Cardiac muscle cell (in vitro differentiated cells and primary cell): ENCODE results near the gene MTFR1L. TPM values are rescaled to one million over a fixed set of nuclear protein-coding genes. Genes with fewer than 3 reads are reported as not detected.
"Not testable (repeated sequence)": the region's sequence is repeated elsewhere in the genome, so short reads cannot be mapped to it uniquely, and the experiment has no call there.

Experiments
- DNase-seq, 2 donors: peaks; one replicate each; pipeline versions ENCODE4 v3.0.0 to v3.0.0-alpha.2; 2010 to 2017; ENCODE audit warnings: low read depth in 1 of 2, low spot score in 1 of 2
- H3K27ac ChIP-seq: fragments of 200-600 bp; sonication (generic); 2 replicates; pipeline ENCODE4 v1.5.1; 2016
- H3K27me3 ChIP-seq: fragments of 200-600 bp; sonication (generic); 2 replicates; pipeline ENCODE4 v1.6.0; 2016; ENCODE audit warnings: control low read depth
- H3K36me3 ChIP-seq: fragments of 200-600 bp; sonication (generic); 2 replicates; pipeline ENCODE4 v1.5.1; 2016; ENCODE audit warnings: control low read depth
- H3K4me1 ChIP-seq: fragments of 200-600 bp; sonication (generic); 2 replicates; pipeline ENCODE4 v1.8.1; 2017; ENCODE audit warnings: low read depth, mild to moderate bottlenecking, mixed run types
- H3K4me3 ChIP-seq: fragments of 200-600 bp; sonication (generic); 2 replicates; pipeline ENCODE4 v1.5.1; 2016; ENCODE audit warnings: mild to moderate bottlenecking
- H3K9me3 ChIP-seq: fragments of 200-600 bp; sonication (generic); 2 replicates; pipeline ENCODE4 v1.5.1; 2017; ENCODE audit warnings: low read depth, mild to moderate bottlenecking, control low read depth
- polyA plus RNA-seq: library from polyadenylated mRNA; unstranded; fragments of >200 nt; fragmentation: Nextera tagmentation; extraction: Ambion mirVana; gene quantifications from 2 replicates; pipeline ENCODE4 v1.2.1, GENCODE V29; 2016
- total RNA-seq: library from RNA; depleted of rRNA; stranded (reverse); fragments of >200 nt; gene quantifications from 2 replicates; pipeline ENCODE4 v1.2.3, GENCODE V29; 2016
- TF ChIP-seq, protein P1 (sequence below): IDR thresholded peaks from 2 replicates; pipeline ENCODE4 v1.5.1; 2012; ENCODE audit warnings: low read depth, mild to moderate bottlenecking, low read length

The MTFR1L gene
- total and polyA plus RNA-seq, 2 experiments from 2014 or later: 158 to 266 TPM

DNA sequence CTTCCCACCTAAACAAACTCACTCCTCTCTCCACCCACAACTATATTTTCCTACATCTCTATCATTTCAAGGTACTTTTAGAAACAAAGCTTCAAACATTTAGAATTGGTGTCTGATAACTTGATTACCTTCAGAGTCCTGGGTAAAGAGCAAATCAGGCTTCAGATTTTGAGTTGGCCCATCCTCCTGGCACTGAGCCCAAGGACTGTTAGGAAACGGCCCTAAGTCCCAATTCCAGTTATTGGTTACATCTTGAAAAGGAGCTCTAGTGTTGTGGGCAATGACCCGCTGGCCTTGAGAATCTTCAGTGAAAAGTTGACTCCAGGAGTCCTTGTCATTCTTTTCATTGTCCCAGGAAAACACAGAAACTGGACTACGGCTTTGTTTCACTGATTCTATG lies 15.1 kb downstream of the MTFR1L start:
- Histone ChIP-seq H3K4me1 (peaks cover 1% of the 10 kb centered on the region), H3K36me3 (peaks cover 39% of the 10 kb centered on the region), H3K27me3 (no peaks in the 10 kb centered on the region), H3K9me3 (no peaks in the 10 kb centered on the region), H3K4me3 (no peak overlapping the region), H3K27ac (peak overlapping the region; percentile 35)
- peak in 1 of 2 donors; percentile 35 for DNase-seq
- TF ChIP-seq, protein P1, sequence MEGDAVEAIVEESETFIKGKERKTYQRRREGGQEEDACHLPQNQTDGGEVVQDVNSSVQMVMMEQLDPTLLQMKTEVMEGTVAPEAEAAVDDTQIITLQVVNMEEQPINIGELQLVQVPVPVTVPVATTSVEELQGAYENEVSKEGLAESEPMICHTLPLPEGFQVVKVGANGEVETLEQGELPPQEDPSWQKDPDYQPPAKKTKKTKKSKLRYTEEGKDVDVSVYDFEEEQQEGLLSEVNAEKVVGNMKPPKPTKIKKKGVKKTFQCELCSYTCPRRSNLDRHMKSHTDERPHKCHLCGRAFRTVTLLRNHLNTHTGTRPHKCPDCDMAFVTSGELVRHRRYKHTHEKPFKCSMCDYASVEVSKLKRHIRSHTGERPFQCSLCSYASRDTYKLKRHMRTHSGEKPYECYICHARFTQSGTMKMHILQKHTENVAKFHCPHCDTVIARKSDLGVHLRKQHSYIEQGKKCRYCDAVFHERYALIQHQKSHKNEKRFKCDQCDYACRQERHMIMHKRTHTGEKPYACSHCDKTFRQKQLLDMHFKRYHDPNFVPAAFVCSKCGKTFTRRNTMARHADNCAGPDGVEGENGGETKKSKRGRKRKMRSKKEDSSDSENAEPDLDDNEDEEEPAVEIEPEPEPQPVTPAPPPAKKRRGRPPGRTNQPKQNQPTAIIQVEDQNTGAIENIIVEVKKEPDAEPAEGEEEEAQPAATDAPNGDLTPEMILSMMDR: no peak

DNA sequence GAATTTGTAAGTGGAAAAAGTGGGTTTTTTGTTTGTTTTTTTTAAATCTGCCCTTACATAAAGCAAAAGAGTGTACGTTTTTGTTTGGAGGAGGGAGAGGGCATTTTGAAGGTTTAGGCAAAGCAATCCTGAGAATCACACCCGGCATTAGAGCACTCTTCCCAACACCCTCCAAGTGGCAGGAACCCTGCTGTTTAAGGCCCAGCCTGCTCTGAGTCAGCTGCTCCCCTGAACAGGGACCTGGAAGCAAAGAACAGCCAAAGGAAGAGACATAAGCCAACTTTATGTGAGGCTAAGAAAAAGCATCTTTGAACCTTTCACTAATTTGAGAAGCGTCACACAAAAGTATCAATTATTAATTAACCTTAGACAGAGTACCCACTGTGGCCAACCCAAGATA lies 16.9 kb downstream of the MTFR1L start:
- Histone ChIP-seq H3K27ac (no peak overlapping the region), H3K27me3 (no peaks in the 10 kb centered on the region), H3K36me3 (peaks cover 22% of the 10 kb centered on the region), H3K9me3 (no peaks in the 10 kb centered on the region), H3K4me3 (no peak overlapping the region), H3K4me1 (no peaks in the 10 kb centered on the region)
- no peak for DNase-seq
- TF ChIP-seq, protein P1: no peak

DNA sequence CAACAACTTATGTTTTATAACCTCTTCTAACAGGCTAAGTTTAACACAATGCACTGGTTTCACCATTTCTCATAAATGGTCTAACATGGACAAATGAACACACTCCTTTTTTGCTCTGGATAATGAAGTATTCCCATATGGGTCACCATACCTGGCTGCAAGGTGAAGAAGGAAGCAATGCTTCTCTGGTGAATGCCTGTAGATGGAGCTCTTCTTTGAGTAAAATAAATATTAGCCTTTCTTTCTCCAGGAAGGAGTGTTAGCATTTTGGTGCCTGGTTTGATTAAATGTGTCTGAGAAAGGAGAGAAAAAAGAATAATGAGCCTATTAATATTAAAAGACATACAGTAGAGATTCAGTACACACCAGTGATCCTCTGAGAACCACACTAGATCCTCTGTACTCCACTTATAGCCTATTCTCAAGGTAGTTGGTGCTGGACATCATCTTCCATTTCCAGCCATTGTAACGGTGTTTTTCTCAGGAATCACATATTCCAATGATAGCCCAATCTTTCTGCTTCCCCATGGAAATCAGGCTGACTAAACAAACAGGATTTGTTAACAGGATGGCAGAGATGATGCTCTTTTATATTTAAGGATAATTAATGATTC lies 17.6 kb downstream of the MTFR1L start:
- peaks cover 15% of the 10 kb centered on the region for H3K36me3 ChIP-seq
- H3K27ac ChIP-seq: peak overlapping the region; percentile 25
- no peak overlapping the region for H3K4me3 ChIP-seq
- peaks cover 5% of the 10 kb centered on the region for H3K4me1 ChIP-seq
- no peaks in the 10 kb centered on the region for H3K27me3 ChIP-seq
- no peaks in the 10 kb centered on the region for H3K9me3 ChIP-seq
- no peak for DNase-seq
- TF ChIP-seq, protein P1: peak; percentile 47

DNA sequence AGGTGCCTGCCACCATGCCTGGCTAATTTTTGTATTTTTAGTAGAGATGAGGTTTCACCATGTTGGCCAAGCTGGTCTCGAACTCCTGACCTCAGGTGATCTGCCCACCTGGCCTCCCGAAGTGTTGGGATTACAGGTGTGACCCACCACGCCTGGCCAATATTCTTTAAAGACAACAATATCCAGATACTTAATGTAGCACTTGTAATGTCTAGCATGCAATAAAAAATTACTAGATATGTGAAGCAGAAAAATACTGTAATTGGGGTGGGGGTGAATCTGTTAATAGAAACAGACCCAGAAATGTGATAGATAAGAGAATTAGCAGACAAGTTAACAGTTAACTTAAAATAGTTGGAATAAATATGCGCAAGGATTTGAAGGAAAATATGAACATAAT lies 20.1 kb downstream of the MTFR1L start:
- H3K4me3 ChIP-seq, DNase-seq, H3K9me3 ChIP-seq, H3K36me3 ChIP-seq, H3K27me3 ChIP-seq, H3K27ac ChIP-seq: not testable (repeated sequence)
- peaks cover 12% of the 10 kb centered on the region for H3K4me1 ChIP-seq

DNA sequence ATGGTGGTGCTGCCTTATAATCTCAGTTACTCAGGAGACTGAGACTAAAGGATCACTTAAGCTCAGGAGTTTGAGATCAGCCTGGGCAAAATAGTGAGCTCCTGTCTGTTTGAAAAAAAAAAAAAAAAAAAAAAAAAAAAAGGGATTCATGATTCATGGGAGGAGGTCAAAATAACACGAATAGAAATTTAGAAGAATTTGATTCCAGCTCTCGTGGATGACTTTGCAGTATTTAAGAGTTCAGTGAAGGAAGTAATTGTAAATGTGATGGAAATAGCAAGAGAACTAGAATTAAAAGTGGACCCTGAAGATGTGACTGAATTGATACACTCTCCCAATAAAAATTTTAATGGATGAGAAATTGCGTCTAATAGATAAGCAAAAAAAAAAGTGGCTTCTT lies 23.7 kb downstream of the MTFR1L start:
- DNase-seq: no peak
- Histone ChIP-seq H3K27ac (no peak overlapping the region), H3K36me3 (no peaks in the 10 kb centered on the region), H3K9me3 (no peaks in the 10 kb centered on the region), H3K27me3 (no peaks in the 10 kb centered on the region), H3K4me3 (no peak overlapping the region), H3K4me1 (peaks cover 19% of the 10 kb centered on the region)
- TF ChIP-seq, protein P1: no peak

DNA sequence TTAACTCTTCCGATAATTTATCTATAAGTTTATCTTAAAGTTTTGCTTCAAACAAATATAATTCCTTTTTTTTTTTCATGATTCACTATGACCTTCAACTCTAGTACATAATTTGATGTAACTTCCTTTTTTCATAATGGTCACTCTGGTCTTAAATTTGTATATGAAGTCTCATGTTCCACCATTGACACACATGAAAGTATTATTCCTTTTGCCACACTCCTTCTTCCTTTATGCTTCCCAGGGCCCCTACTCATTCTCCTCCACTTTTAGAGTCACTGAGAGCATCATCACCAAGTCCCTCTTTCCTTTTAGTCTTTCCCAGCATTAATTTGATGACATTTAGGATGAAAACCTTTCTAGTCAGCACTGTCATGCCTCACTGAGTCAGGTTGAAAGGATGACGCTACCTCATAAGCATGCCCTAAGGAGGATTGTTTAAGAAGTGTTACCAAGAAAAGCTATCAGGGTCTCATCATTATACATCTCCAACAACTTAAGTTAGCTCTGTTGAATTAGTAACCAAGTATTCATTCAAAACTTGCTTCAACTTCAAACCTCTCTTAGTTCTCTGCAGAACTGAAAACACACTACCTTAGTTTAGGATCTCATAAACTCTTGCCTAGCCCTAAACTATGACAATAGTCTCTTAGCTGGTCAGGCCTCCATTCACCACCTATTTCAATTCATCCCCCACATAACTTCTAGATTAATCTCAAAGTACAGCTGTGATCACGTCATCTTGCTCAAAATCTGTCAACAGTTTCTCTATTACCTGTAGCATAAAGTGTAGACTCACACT lies 25.0 kb downstream of the MTFR1L start:
- Histone ChIP-seq H3K27me3 (no peaks in the 10 kb centered on the region), H3K27ac (no peak overlapping the region), H3K9me3 (no peaks in the 10 kb centered on the region), H3K4me1 (peaks cover 23% of the 10 kb centered on the region), H3K4me3 (no peak overlapping the region), H3K36me3 (no peaks in the 10 kb centered on the region)
- no peak for DNase-seq
- TF ChIP-seq, protein P1: no peak
